ENCODE results near the gene DOCK2. TPM values are rescaled to one million over a fixed set of nuclear protein-coding genes. Genes with fewer than 3 reads are reported as not detected.
"Not testable (repeated sequence)": the region's sequence is repeated elsewhere in the genome, so short reads cannot be mapped to it uniquely, and the experiment has no call there.

DOCK2 gene
- total and polyA plus RNA-seq, 5 experiments from 2014 or later = 59.5 to 182 (median 84.6) TPM

GRCh38 chr5:170087168-170087817, 450.2 kb downstream of the DOCK2 start:
- Mint-ChIP-seq H3K27me3 (no peaks in the 10 kb centered on the region), H3K27ac (peak overlapping the region in 1 of 10 donors; percentile 11), H3K9me3 (peaks cover 0 to 5% (median 0%) of the 10 kb centered on the region in 9 donors), H3K4me3 (peak overlapping the region in 1 of 10 donors; percentile 1), H3K36me3 (peaks cover 14 to 46% (median 43%) of the 10 kb centered on the region in 3 donors), H3K4me1 (no peaks in the 10 kb centered on the region)
- POLR2A ChIA-PET = no interaction called here
- no peak for DNase-seq
- ATAC-seq = no peak

GRCh38 chr5:170092455-170093101, 455.5 kb downstream of the DOCK2 start:
- H3K27ac Mint-ChIP-seq = no peak overlapping the region
- H3K4me1 Mint-ChIP-seq = peaks cover 10 to 12% (median 11%) of the 10 kb centered on the region in 4 donors
- no peaks in the 10 kb centered on the region for H3K9me3 Mint-ChIP-seq
- DNase-seq (no peak), ATAC-seq (no peak)
- no peak overlapping the region for H3K4me3 Mint-ChIP-seq
- H3K27me3 Mint-ChIP-seq = peaks cover 1 to 14% (median 9%) of the 10 kb centered on the region in 5 donors
- H3K36me3 Mint-ChIP-seq = peaks cover 0 to 2% (median 0%) of the 10 kb centered on the region in 3 donors
- POLR2A ChIA-PET = no interaction called here

GRCh38 chr5:170094329-170094728, 457.3 kb downstream of the DOCK2 start:
- H3K36me3 Mint-ChIP-seq, H3K4me3 Mint-ChIP-seq, DNase-seq, H3K9me3 Mint-ChIP-seq, POLR2A ChIA-PET, ATAC-seq: not testable (repeated sequence)
- peak overlapping the region in 1 of 10 donors; percentile 36 for H3K27ac Mint-ChIP-seq
- H3K4me1 Mint-ChIP-seq = peaks cover 10 to 12% (median 11%) of the 10 kb centered on the region in 4 donors
- H3K27me3 Mint-ChIP-seq = peaks cover 7 to 21% (median 9%) of the 10 kb centered on the region in 5 donors

GRCh38 chr5:170095646-170096045, 458.6 kb downstream of the DOCK2 start:
- Mint-ChIP-seq H3K27me3 (peaks cover 10 to 24% (median 12%) of the 10 kb centered on the region in 5 donors), H3K27ac (no peak overlapping the region), H3K4me1 (peaks cover 11 to 17% (median 13%) of the 10 kb centered on the region in 4 donors), H3K9me3 (peaks cover 0 to 8% (median 0%) of the 10 kb centered on the region in 9 donors), H3K4me3 (no peak overlapping the region), H3K36me3 (peaks cover 0 to 6% (median 0%) of the 10 kb centered on the region in 3 donors)
- DNase-seq = no peak
- ATAC-seq = no peak
- POLR2A ChIA-PET = no interaction called here

- Mint-ChIP-seq H3K4me3 (no peak overlapping the region), H3K27ac (peak overlapping the region in 1 of 10 donors; percentile 24), H3K27me3 (peaks cover 10 to 24% (median 12%) of the 10 kb centered on the region in 5 donors), H3K36me3 (peaks cover 0 to 6% (median 0%) of the 10 kb centered on the region in 3 donors), H3K9me3 (peaks cover 0 to 8% (median 0%) of the 10 kb centered on the region in 9 donors), H3K4me1 (peaks cover 11 to 14% (median 12%) of the 10 kb centered on the region in 4 donors)
- DNase-seq (no peak), ATAC-seq (no peak)
- POLR2A ChIA-PET = no interaction called here
These were observed 460.9 kb downstream of the DOCK2 start for GRCh38 chr5:170097934-170098333.

GRCh38 chr5:170100066-170100943, 463.2 kb downstream of the DOCK2 start:
- Mint-ChIP-seq H3K4me1 (peaks cover 0 to 4% (median 2%) of the 10 kb centered on the region in 4 donors), H3K27me3 (peaks cover 13 to 27% (median 16%) of the 10 kb centered on the region in 5 donors), H3K27ac (peak overlapping the region in 2 of 10 donors; percentile 9 to 11), H3K4me3 (no peak overlapping the region), H3K9me3 (peaks cover 0 to 8% (median 0%) of the 10 kb centered on the region in 9 donors), H3K36me3 (peaks cover 0 to 4% (median 0%) of the 10 kb centered on the region in 3 donors)
- DNase-seq (peak; percentile 53 to 86 (median 66)), ATAC-seq (peak; percentile 50 to 67)
- POLR2A ChIA-PET = no interaction called here

- ATAC-seq = no peak
- Mint-ChIP-seq H3K27ac (no peak overlapping the region), H3K36me3 (peaks cover 0 to 4% (median 0%) of the 10 kb centered on the region in 3 donors), H3K9me3 (peaks cover 0 to 8% (median 0%) of the 10 kb centered on the region in 9 donors), H3K4me1 (peaks cover 0 to 4% (median 2%) of the 10 kb centered on the region in 4 donors), H3K4me3 (no peak overlapping the region), H3K27me3 (peaks cover 8 to 17% (median 11%) of the 10 kb centered on the region in 5 donors)
- POLR2A ChIA-PET = no interaction called here
- DNase-seq = no peak
These were observed 466.4 kb downstream of the DOCK2 start for GRCh38 chr5:170103447-170103846.

GRCh38 chr5:170104299-170104698, 467.2 kb downstream of the DOCK2 start:
- H3K9me3 Mint-ChIP-seq = peaks cover 0 to 4% (median 0%) of the 10 kb centered on the region in 9 donors
- DNase-seq (no peak), ATAC-seq (no peak)
- POLR2A ChIA-PET = no interaction called here
- H3K4me1 Mint-ChIP-seq = peaks cover 0 to 4% (median 2%) of the 10 kb centered on the region in 4 donors
- H3K27ac Mint-ChIP-seq = peak overlapping the region in 2 of 10 donors; percentile 16 to 50
- H3K27me3 Mint-ChIP-seq = peaks cover 8 to 17% (median 11%) of the 10 kb centered on the region in 5 donors
- peaks cover 0 to under 1% (median 0%) of the 10 kb centered on the region in 3 donors for H3K36me3 Mint-ChIP-seq
- H3K4me3 Mint-ChIP-seq = no peak overlapping the region

GRCh38 chr5:170104710-170105109, 467.6 kb downstream of the DOCK2 start:
- H3K27me3 Mint-ChIP-seq = peaks cover 8 to 17% (median 11%) of the 10 kb centered on the region in 5 donors
- no peak overlapping the region for H3K27ac Mint-ChIP-seq
- H3K4me3 Mint-ChIP-seq = no peak overlapping the region
- peaks cover 0 to 4% (median 2%) of the 10 kb centered on the region in 4 donors for H3K4me1 Mint-ChIP-seq
- no peaks in the 10 kb centered on the region for H3K36me3 Mint-ChIP-seq
- no peaks in the 10 kb centered on the region for H3K9me3 Mint-ChIP-seq
- POLR2A ChIA-PET = no interaction called here
- no peak for DNase-seq
- no peak for ATAC-seq

- Mint-ChIP-seq H3K4me3 (no peak within 1 kb of the TSS), H3K36me3 (no peaks in the 10 kb centered on the region), H3K9me3 (no peaks in the 10 kb centered on the region), H3K4me1 (no peaks in the 10 kb centered on the region), H3K27me3 (peaks cover 6 to 13% (median 11%) of the 10 kb centered on the region in 5 donors), H3K27ac (no peak within 1 kb of the TSS)
- ATAC-seq = no peak
- POLR2A ChIA-PET = no interaction called here
- DNase-seq = peak in 2 of 10 donors; percentile 14 to 50
These were observed 468.9 kb downstream of the DOCK2 start, which contains the start of gene FOXI1 for GRCh38 chr5:170105642-170106611. FOXI1 (plus strand) TSS chr5:170105897; CDS start chr5:170105958, 61 bp downstream.

GRCh38 chr5:170107674-170108073, 470.6 kb downstream of the DOCK2 start:
- H3K27me3 Mint-ChIP-seq = peaks cover 6 to 13% (median 11%) of the 10 kb centered on the region in 5 donors
- ATAC-seq (no peak), DNase-seq (no peak)
- H3K4me1 Mint-ChIP-seq = no peaks in the 10 kb centered on the region
- POLR2A ChIA-PET = no interaction called here
- no peaks in the 10 kb centered on the region for H3K36me3 Mint-ChIP-seq
- no peak overlapping the region for H3K27ac Mint-ChIP-seq
- no peak overlapping the region for H3K4me3 Mint-ChIP-seq
- H3K9me3 Mint-ChIP-seq = no peaks in the 10 kb centered on the region

All from naive thymus-derived CD8-positive, alpha-beta T cell (primary cell).